ENCODE results near the gene SLC7A8.
A peak's percentile ranks its signal among the peaks of the same experiment; 100 is the strongest.

SLC7A8 gene

GRCh38 chr14:23076785-23077408 lies 106.6 kb downstream of the SLC7A8 start:
- H4K20me1 ChIP-seq (ENCODE audit: insufficient read depth, low read length): no peaks in the 10 kb centered on the region
- H3K4me2 ChIP-seq (ENCODE audit: low read length): no peak overlapping the region
- peaks cover 75% of the 10 kb centered on the region for H3K36me3 ChIP-seq (replicated peaks; ENCODE audit: low read depth, low read length)

More at GRCh38 chr14:23076785-23077408, 106.6 kb downstream of the SLC7A8 start:
- Histone ChIP-seq H3K4me1 (ENCODE audit: low read length) (peaks cover 14% of the 10 kb centered on the region), H3K4me3 (ENCODE audit: low read length) (no peak overlapping the region), H3K9ac (ENCODE audit: low read length) (no peak overlapping the region), H3K79me2 (ENCODE audit: low read length) (peaks cover under 1% of the 10 kb centered on the region; the same call in 1 of the 2 replicates), H3K9me3 (ENCODE audit: insufficient read depth, low read length) (no peaks in the 10 kb centered on the region), H3K27me3 (ENCODE audit: low read depth, low read length) (no peaks in the 10 kb centered on the region), H3K27ac (ENCODE audit: low read length) (no peak overlapping the region), H2AFZ (ENCODE audit: low read depth, low read length) (no peak overlapping the region)
- TF ChIP-seq EZH2phosphoT487 (IDR thresholded peaks at IDR 0.05; ENCODE audit: low read depth): no peak
- TF ChIP-seq, protein P1, sequence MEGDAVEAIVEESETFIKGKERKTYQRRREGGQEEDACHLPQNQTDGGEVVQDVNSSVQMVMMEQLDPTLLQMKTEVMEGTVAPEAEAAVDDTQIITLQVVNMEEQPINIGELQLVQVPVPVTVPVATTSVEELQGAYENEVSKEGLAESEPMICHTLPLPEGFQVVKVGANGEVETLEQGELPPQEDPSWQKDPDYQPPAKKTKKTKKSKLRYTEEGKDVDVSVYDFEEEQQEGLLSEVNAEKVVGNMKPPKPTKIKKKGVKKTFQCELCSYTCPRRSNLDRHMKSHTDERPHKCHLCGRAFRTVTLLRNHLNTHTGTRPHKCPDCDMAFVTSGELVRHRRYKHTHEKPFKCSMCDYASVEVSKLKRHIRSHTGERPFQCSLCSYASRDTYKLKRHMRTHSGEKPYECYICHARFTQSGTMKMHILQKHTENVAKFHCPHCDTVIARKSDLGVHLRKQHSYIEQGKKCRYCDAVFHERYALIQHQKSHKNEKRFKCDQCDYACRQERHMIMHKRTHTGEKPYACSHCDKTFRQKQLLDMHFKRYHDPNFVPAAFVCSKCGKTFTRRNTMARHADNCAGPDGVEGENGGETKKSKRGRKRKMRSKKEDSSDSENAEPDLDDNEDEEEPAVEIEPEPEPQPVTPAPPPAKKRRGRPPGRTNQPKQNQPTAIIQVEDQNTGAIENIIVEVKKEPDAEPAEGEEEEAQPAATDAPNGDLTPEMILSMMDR (IDR thresholded peaks at IDR 0.05; ENCODE audit: low read depth, low read length): peak; percentile 72
